Measurements from ENCODE around the gene VWCE. TPM values are rescaled to one million over a fixed set of nuclear protein-coding genes. Genes with fewer than 3 reads are reported as not detected.

VWCE gene
- total RNA-seq, 3 donors from 2014 or later: 0.17 to 1.9 (median 0.55) TPM

DNA sequence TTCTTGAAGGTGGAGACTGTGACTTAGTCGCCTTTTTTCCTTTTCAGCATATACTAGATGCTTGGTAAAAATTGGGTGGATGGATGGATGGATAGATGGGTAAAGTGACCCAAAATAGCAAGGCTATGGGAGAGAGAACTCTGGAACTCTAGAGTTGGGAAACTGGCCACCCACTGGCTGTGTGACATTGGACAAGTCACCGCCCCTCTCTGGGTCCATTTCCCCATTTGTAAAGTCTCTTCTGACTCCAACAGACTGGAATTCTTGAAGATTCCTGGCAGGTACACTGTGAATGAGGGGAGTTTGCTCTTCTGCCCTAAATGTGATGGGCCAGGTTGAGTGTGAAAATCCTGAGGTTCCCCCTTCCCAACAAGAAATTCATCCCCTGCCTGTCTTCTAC is 45.9 kb upstream of the VWCE start:
- DNase-seq (no peak), ATAC-seq (no peak)
- Histone ChIP-seq H3K4me3 (no peak overlapping the region), H3K4me1 (ENCODE audit: low read depth) (peaks cover 3% of the 10 kb centered on the region), H3K36me3 (ENCODE audit: low read depth) (no peaks in the 10 kb centered on the region), H3K9me3 (no peaks in the 10 kb centered on the region)
- intact Hi-C loops (cut with DNase I, micrococcal nuclease): no loop called here
- TF ChIP-seq, protein P1, sequence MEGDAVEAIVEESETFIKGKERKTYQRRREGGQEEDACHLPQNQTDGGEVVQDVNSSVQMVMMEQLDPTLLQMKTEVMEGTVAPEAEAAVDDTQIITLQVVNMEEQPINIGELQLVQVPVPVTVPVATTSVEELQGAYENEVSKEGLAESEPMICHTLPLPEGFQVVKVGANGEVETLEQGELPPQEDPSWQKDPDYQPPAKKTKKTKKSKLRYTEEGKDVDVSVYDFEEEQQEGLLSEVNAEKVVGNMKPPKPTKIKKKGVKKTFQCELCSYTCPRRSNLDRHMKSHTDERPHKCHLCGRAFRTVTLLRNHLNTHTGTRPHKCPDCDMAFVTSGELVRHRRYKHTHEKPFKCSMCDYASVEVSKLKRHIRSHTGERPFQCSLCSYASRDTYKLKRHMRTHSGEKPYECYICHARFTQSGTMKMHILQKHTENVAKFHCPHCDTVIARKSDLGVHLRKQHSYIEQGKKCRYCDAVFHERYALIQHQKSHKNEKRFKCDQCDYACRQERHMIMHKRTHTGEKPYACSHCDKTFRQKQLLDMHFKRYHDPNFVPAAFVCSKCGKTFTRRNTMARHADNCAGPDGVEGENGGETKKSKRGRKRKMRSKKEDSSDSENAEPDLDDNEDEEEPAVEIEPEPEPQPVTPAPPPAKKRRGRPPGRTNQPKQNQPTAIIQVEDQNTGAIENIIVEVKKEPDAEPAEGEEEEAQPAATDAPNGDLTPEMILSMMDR (IDR thresholded peaks at IDR 0.05): no peak

DNA sequence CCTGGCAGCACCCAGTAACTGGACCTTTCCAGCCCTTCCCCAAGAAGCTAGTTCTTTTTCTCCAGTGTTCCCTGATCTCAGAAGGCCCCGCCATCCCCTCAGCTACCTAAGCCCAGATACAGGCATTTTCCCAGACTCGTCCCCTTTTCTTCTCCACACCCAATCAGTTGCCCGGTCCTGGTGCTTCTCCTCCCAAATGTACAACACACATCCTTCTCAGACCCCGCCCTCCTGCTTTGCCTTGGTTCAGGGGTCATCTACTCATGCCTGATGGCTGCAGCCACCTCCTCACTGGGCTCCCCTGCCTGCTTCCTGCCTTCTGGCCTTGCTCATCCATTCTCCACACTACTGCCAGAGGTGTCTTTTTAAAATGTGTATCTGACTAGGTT is 44.4 kb upstream of the VWCE start:
- H3K36me3 ChIP-seq (ENCODE audit: low read depth): no peaks in the 10 kb centered on the region
- intact Hi-C loops (cut with DNase I, micrococcal nuclease): loop anchor here in 1 of 2 donors (5.0 kb wide), 1 partner anchor 43 kb away; no protein-coding TSS in a partner anchor
- no peak for DNase-seq

DNA sequence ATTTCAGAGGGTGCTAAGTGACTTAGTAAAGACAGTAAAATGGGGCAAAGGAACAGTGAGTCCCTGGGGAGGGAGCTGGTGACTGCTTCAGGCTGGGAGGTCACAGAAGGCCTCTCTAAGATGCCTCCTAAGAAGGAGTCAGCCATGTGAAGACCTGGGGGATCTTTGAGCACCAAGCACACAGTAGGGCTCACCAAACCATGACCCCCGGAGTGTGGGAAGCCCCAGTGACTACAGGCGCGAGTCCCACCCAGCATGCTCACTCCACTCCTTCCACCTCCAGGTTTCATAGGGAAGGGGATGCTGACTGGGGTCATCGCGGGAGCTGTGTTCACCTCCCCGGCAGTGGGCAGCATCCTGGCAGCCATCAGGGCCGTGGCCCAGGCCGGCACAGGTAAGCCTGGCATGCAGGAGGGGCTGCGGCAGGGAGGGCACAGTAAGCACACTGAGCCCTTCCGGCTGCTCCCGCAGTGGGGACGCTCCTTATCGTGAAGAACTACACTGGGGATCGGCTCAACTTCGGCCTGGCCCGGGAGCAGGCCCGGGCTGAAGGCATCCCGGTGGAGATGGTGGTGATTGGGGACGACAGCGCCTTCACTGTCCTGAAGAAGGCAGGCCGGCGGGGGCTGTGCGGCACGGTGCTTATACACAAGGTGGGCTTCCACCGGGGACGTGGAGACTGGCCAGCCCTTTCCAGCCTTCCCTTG is 43.8 kb upstream of the VWCE start:
- TF ChIP-seq, protein P1 (IDR thresholded peaks at IDR 0.05): no peak
- ATAC-seq (no peak), DNase-seq (no peak)
- H3K9me3 ChIP-seq: no peaks in the 10 kb centered on the region
- no peaks in the 10 kb centered on the region for H3K36me3 ChIP-seq (ENCODE audit: low read depth)
- peaks cover 12% of the 10 kb centered on the region for H3K4me1 ChIP-seq (ENCODE audit: low read depth)
- no peak overlapping the region for H3K4me3 ChIP-seq
- intact Hi-C loops (cut with DNase I, micrococcal nuclease): loop anchor here in 1 of 2 donors (5.0 kb wide), 1 partner anchor 43 kb away; no protein-coding TSS in a partner anchor

More for the DNA sequence above, 44.4 kb upstream of the VWCE start:
- Histone ChIP-seq H3K4me3 (no peak overlapping the region), H3K4me1 (ENCODE audit: low read depth) (peaks cover 12% of the 10 kb centered on the region), H3K9me3 (no peaks in the 10 kb centered on the region)
- TF ChIP-seq, protein P1 (IDR thresholded peaks at IDR 0.05): no peak
- ATAC-seq: no peak

DNA sequence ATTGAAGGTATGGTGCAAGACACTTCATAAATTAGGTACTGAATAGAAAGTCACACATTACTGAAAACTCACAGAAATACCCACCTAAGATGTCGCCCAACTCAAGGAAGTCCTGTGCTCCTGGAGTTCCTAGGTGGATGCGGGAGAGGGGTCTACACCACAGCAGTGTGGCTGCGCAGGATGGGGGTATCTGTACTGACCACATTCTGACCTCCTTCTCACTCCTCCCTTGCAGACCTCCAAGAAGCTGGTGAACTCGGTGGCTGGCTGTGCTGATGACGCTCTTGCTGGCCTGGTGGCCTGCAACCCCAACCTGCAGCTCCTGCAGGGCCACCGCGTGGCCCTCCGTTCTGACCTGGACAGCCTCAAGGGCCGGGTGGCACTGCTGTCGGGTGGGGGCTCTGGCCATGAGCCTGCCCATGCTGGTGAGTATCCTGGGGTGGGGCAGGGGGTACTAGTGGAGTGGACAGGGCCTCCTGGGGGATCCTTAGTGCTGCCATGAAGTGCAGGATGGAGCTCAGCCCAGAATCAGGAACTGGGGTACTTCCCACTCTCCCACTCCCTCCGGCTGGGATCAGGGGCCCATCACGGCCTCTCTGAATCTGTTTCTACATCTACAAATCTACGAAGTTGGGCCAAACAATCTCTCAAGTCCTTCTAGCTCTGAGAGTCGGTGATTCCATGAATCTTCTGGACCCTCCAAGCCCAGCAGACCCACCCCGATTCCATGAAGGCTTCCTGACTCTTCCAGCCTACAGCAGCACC is 42.8 kb upstream of the VWCE start:
- no peak for ATAC-seq
- H3K4me1 ChIP-seq (ENCODE audit: low read depth): peaks cover 14% of the 10 kb centered on the region
- no peaks in the 10 kb centered on the region for H3K9me3 ChIP-seq
- TF ChIP-seq, protein P1 (IDR thresholded peaks at IDR 0.05): no peak
- H3K36me3 ChIP-seq (ENCODE audit: low read depth): no peaks in the 10 kb centered on the region
- no peak overlapping the region for H3K4me3 ChIP-seq
- DNase-seq: no peak
- intact Hi-C loops (cut with DNase I, micrococcal nuclease): loop anchor here (2.0 to 5.0 kb wide), 2 partner anchors 44 to 47 kb away; no protein-coding TSS in a partner anchor

DNA sequence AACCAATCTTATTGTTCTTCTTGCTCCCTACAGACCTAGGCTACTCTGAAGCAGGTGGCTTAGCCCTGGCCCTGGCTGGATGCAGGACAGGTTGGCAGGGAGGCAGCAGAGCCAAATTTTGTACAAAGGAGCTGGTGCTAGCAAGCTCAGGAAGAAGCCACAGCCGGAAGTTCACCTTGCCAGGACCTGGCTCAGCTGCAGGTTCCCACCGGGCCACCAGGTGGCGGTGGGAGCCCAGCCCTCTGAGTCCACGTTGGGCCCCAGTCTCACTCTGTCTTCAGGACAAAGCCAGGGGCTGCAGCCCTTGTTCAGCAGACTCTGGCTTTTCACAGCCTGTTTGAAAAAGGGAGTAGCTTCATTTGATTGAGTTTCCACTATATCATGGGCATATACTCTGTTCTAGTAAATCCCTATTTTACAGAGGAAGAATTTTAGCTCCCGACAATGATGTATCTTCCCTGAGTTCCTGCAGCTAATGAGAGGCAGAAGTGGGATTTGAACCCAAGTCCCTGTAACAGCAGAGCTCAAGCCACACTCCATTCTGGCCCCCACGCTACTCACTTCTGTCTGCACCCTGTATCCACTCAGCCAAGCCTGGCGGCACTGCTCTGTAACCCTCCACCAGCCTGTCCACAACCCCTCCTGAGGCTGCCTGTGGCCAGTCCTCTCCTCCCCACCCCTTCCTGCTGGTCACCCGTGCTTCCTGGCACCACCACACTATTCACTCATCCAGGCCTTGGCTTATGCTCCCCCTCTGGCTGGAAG is 41.2 kb upstream of the VWCE start:
- DNase-seq: peak; percentile 86 to 90 (median 88)
- Histone ChIP-seq H3K36me3 (ENCODE audit: low read depth) (no peaks in the 10 kb centered on the region), H3K4me1 (ENCODE audit: low read depth) (peaks cover 21% of the 10 kb centered on the region), H3K9me3 (no peaks in the 10 kb centered on the region), H3K4me3 (no peak overlapping the region)
- TF ChIP-seq, protein P1 (IDR thresholded peaks at IDR 0.05): peak; percentile 97
- peak; percentile 80 for ATAC-seq
- intact Hi-C loops (cut with DNase I, micrococcal nuclease): loop anchor here (2.0 to 5.0 kb wide), 2 partner anchors 46 to 48 kb away; no protein-coding TSS in a partner anchor

Data from mucosa of descending colon (tissue), 3 donors.